ENCODE measurements around the gene RNF222. TPM values are rescaled to one million over a fixed set of nuclear protein-coding genes. Genes with fewer than 3 reads are reported as not detected.
"Not testable (repeated sequence)": the region's sequence is repeated elsewhere in the genome, so short reads cannot be mapped to it uniquely, and the experiment has no call there.

Gene RNF222
- total RNA-seq, 1 donor from 2014 or later, result not detected

DNA sequence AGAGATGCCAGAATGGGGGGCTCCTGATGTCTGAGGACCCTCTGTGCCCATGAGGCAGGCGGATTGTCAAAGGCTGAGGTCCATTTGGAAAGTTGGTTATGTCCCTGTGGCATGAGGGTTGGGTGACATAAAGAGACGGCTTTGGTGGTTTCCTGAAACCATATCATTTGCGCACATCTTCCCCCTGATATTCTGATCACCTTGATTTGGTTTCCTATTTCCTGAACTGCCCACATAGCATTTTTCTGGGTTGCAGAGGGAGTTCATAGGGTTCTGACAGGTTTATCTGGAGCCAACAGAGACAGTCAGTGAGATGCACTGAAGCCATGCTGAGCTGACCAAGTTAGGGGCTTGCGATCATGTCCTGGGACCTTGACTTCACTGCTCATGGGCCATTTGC lies 15.7 kb upstream of the RNF222 start:
- no peak for DNase-seq (ENCODE audit: low spot score in 2 of 2)
- no peak for FAIRE-seq

DNA sequence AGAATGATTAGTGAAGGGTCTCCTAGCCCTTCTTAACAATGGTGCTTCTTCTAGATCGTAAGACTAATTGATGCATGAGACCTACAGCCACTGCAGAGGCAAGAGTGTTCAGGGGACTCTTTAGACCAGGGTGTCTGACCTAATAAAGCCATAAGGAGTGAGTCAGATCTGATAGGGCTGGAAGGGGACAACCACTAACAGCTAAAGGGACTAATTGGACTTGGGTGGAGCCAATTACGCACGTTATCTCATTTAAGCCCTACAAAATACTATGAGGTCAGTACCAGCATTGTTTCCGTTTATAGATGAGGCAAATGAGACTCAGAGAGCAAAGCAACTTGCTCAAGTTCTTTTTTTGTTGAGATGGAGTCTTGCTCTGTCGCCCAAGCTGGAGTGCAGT lies 14.5 kb upstream of the RNF222 start:
- FAIRE-seq (no peak), DNase-seq (ENCODE audit: low spot score in 2 of 2) (no peak)

DNA sequence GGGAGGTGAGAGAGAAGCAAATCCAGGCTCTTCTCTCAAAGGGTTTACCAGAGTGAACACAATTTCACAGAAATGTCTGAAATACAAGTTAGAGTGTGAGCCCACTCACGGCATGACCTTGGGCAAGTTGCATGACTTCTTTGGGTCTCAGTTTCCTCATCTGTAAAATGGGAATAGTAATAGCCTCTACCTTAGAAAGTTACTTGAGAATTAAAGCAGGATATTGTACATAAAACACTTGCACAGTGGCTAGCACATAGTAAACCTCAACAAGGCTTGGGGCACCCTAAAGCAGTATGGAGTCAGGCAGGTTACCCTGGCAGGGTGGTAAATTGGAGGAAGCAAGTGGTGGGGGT lies 13.2 kb upstream of the RNF222 start:
- no peak for DNase-seq (ENCODE audit: low spot score in 2 of 2)
- no peak for FAIRE-seq

DNA sequence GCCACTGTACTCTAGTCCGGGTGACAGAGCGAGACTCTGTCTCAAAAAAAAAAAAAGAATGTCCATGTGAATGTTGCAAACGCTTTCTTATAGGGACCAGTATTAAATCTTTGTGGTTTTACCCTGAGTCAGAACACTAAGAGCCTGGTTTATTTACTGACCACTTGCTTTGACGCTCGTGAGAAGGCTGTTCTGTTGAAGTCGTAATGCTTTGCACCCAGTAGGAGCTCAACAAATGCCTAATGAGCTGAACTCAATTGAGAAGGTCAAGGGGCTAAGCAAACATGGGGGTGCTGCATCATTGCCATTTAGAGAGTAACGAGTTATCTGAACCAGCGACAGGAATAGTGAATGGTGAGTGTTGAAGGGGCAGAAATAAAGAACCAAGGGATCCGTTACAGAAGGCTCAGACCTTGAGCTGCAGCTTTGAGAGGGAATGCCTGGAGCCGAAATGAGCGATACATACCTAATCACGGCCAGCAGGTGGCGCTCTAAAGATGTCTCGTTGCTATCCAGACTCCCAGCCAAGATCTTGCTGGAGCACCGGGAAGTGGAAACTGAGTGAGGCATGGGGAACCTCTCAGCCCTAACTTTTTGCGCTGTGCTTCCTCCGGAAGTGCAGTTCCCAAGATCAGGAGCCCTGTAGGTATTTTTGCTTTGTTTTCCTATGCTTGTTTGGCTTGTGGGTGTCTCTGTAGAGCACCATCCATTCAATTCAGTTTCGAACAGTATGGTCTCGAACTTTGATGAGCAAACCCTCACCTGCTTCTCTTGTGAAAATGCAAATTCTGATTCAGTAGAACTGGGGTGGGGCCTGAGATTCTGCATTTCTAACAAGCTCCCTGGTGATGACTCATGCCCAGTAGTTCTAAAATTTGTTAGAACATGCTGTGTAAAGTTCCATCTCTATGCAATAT lies 12.6 kb upstream of the RNF222 start:
- FAIRE-seq (no peak), DNase-seq (ENCODE audit: low spot score in 2 of 2) (peak; percentile 49 to 71)

DNA sequence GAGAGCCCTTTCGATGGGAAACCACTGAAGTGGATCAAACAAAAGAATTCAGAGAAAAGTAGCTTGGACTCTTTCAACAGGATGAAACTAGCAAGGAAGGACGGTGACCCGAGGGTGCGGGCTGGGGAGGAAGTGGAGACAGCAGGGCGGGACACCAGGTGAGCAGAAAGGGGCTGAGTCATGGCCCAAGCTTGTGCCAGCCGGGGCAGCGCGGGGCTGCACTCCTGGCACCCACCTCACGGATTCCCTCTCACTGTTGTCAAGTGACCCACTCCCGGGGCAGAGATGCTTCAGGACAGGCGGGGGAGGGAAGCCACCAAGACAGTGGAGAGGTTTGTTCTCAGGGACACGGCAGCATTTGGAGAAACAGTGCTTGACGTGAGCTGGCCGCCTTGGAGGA lies 10.7 kb upstream of the RNF222 start:
- no peak for DNase-seq (ENCODE audit: low spot score in 2 of 2)
- no peak for FAIRE-seq

DNA sequence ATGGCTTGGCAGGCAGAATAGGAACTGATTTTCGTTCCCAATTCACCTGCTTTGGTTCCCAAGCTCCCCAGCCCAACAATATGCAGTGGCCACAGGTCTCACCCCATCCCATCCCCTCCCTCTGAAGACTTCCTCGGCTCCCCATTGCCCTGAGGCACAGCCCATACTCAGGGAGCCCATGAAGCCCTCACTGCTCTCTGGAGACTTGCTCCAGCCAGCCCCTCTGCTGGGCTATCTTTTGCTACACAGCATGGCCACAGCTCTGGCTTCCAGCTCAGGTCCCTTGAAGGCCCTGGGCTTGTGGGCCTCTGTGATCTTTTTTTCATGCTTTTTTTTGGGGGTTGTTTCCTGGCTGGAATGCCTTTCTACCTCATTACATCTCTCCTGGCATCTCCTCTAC lies 8.5 kb upstream of the RNF222 start:
- DNase-seq (ENCODE audit: low spot score in 2 of 2), result no peak
- FAIRE-seq, result no peak

DNA sequence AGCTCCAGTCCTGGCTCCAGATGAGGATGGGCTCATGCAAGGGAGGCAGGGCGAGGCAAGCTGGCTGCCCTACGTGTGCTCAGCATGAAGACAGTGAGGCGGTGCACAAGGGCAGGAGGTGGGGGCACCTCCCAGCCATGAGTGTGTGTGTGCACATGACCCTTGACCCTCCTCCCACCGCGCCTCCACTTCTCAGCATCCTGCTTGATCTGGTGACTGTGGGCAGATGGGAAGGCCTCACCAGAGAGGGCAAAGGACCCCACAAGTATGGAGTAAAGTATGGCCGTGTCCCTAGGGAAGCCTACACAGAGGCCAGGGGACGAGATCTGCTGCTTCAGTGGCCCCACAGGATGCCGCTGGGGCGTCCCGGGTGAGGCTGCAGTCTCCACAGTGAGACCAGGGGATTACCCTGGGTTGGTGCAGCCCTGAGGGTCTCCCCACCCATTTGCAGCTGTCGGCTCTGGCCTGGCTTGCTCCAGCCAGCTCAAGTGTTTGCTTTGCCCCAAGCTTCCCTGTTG lies 7.9 kb upstream of the RNF222 start:
- DNase-seq (ENCODE audit: low spot score in 2 of 2) (no peak), FAIRE-seq (no peak)

DNA sequence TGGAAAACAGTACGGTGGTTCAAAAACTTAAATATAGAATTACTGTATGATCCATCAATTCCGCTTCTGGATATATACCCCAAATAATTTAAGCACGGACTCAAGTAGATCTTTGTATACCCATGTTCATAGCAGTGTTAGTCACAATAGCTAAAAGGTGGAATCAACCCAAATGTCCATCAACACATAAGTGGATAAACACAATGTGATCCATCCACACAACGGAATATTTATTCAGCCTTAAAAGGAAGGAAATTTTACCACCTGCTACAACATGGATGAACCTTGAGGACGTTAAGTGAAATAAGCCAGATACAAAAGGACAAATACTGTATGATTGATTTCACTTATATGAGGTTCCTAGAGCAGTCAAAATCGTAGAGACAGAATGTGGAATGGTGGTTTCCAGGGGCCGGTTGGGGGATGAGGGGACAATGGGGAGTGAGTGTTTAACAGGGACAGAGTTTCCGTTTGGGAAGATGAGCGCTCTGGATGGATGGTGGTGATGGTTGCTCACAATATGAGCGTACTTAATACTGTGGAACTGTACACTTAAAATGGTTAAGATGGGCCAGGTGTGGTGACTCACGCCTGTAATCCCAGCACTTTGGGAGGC lies 5.4 kb upstream of the RNF222 start:
- DNase-seq (ENCODE audit: low spot score in 2 of 2) (no peak), FAIRE-seq (no peak)

DNA sequence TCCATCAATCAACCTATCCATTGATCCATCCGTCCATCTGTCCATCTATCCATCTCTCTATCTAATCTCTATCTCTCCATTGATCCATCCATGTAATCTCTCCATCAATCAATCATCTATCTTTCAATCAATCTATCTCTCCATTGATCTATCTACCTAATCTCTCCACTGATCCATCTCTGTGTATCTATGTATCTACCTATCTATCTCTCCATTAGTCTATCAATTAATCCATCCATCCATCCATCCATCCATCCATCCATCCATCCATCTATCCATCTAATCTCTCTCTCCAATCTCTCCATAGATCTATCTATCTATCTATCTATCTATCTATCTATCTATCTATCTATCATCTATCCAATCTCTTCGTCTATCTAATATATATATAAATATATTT lies 3.5 kb upstream of the RNF222 start:
- no peak for DNase-seq (ENCODE audit: low spot score in 2 of 2)
- no peak for FAIRE-seq

DNA sequence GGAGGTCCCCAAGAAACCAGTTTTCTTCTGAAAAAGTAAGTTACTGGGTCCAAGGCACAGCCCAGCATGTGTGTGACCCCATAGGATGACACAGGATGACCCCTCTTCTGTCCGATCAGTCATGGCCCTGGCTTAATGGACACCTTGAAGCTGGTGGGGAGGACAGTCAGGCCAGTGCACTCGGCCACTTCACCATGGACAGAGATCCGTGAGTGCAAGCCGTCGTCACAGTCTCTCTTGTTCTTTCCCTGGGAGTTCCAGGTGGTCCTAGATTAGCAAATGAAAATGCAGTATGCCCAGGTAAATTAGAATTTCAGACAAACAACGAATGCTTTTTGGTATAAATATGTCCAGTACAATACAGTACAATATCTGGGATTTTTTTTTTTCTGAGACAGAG lies 1.4 kb upstream of the RNF222 start:
- DNase-seq (ENCODE audit: low spot score in 2 of 2), result no peak
- no peak for FAIRE-seq

DNA sequence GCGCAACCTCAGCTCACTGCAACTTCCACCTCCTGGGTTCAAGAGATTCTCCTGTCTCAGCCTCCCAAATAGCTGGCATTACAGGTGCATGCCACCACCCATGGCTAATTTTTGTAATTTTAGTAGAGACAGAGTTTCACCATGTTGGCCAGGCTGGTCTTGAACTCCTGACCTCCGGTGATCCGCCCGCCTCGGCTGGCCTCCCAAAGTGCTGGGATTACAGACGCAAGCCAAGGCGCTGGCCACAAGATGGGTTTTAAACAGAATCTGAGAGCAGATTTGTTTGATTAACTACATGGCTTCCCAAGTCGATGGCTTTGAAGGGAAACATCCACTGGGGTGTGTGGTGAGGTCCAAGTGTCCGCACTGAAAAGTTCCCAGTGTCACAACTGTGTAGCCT lies 3.1 kb downstream of the RNF222 start:
- not testable (repeated sequence) for DNase-seq (ENCODE audit: low spot score in 2 of 2); FAIRE-seq

DNA sequence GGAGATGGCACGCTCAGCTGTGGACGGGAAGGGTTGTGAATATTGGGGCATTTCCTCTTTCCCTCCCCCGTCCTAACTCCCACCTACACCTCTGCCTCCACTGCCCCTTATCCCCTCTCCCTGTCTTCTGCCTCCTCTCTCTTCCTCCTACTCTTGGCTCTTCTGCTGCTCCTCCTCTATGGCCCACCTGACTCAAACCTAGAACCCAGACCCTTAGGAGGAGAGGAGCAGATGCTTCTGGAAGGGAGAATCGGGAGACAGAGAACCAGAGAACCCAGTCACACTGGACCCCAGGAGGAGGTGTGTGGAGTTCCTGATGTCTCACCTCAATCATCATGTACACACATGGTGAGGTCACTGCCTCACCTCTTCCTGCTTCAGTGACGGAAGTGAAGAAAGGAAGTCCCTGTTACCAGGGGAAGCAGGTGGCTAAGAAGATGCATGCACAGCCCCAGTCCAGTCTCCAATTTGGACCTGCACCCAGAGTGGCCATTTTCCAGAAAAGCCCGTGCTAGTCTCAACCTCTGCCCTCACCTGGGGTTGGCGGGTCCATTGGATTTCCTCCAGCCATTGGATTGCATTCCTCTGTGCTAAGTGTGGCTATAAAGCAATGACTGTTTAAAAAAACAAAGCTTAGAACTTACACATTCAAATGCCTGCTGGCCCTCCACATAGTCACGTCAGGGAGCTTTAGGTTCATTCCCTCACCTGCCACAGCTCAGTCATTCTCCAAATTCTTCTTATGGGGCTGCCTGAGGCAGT lies 4.0 kb downstream of the RNF222 start:
- FAIRE-seq, result no peak

DNA sequence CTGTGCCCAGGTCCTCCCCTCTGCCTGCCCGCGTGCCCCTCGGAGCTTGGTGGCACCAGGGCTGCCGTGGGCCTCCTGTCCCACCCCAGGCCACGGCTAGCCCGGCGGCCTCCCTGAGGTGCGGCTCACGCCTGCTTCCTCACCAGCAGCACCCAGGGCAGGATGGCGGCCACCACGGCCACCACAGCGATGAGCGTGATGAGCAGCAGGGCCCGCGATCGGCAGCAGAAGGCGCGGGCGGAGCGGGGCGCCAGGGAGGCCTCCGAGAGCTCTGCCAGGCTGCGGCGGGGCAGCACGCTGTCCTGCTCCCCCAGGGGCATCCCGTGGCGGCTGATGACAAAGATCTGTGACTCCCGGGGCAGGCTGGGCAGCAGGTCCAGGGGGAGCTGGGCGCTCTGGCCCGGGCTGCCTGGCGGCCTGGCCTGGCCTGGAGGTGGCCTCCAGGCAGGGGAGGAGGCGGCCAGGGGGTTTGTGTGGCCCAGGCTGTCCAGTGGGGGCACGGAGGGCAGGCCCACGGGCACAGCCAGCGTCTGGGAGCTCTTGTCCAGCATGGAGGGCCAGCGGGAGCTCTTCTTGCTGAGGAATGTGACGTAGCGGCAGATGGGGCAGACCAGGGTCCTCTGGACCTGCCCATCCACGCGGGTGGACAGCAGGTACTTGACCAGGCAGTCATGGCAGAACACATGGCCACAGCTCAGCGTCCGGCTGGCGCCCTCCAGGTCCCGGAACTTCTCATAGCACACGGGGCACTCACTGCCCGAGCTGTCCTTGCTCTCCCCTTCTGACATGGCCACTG lies 4.8 kb downstream of the RNF222 start:
- no peak for DNase-seq (ENCODE audit: low spot score in 2 of 2)
- FAIRE-seq, result no peak

More for the DNA sequence above, 4.0 kb downstream of the RNF222 start:
- DNase-seq (ENCODE audit: low spot score in 2 of 2), result no peak

DNA sequence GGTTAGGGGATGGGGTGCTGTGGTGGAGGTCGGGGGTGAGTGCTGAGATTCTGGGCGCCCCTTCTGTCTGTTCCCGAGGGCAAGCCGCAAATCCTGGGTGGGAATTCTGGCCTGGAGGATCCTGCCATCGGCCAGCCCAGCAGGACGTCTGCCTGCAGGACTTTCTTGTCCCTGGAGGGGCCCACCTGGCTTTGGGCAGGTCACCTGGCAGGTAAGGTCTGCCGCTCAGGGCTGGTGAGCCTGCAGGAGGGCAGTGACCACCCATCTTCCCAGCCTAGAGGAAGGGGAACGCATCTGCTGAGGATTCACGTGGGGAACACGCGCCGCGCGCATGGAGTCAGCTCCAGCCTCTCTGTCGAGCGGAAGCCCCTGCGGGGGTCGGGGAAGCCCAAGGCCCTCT lies 5.4 kb downstream of the RNF222 start:
- no peak for FAIRE-seq

DNA sequence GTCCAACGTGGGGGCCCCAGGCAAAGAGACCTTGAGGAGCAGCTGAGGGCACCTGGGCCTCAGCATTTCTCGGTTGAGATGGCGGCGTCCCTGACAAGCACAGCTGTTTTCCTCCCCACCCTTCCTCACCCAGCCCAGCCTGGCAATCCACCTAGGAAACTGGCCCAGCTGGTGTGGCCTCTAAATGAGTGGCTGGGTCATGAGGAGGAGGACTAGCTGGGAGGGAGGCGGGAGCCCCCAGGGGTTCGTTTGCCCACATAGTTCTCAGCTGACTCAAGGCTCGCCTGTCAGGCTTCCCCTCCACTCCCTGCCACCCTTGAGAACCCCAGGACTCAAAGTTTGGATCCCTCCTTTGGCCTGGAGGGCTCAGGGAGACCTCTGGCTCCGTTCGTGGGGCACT lies 5.9 kb downstream of the RNF222 start:
- FAIRE-seq, result no peak
- no peak for DNase-seq (ENCODE audit: low spot score in 2 of 2)

More for the DNA sequence above, 5.4 kb downstream of the RNF222 start:
- DNase-seq (ENCODE audit: low spot score in 2 of 2), result no peak

DNA sequence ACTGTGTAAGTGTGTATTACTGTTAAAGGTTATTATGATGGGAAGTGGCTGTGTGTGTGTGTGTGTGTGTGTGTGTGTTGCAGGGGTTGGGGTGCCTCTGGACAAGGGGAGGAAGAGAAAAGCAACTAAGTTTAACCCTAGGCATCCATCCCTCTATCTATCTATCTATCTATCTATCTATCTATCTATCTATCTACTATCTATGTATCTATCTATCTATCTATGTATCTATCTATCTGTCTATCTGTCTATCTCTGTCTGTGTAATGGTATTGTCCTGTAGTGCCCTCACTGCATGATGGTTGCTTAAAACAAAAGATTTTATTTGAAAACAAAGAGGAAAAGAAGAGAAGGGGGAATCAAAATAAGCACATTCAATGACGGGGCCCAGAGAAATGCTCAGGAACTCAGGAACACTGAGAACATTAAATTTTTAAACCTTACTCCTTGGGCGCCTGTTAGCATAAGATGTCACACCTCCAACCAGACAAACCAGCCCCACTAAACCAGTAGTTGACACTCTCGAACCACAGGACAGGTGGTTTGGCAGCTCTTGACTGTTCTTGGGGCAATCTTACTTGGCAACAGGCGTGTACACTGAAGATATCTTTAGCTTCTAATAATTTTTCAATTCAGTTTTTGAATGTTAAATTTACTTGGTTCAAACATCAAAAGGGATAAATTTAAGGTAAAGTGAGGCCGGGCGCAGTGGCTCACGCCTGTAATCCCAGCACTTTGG lies 9.5 kb downstream of the RNF222 start:
- DNase-seq (ENCODE audit: low spot score in 2 of 2) (no peak), FAIRE-seq (no peak)

DNA sequence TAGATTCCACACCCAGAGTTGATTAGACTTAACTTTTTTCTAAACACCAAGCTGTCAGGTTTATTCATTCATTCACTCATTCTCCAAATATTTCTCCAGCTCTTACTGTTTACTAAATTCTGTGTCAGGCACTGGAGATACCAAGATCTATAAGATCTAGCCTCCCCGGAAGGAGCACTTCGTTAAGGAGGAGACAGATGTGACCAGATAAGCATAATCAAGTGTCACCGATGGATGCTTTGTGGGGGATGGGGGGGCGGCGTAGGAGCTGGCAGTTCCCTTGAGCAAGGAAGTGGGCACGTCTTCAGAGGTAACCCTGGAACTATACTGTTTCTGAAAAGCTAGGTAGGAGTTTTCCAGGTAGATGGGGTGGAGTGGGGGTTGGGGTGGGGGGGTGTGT lies 10.8 kb downstream of the RNF222 start:
- DNase-seq (ENCODE audit: low spot score in 2 of 2) (no peak), FAIRE-seq (no peak)

DNA sequence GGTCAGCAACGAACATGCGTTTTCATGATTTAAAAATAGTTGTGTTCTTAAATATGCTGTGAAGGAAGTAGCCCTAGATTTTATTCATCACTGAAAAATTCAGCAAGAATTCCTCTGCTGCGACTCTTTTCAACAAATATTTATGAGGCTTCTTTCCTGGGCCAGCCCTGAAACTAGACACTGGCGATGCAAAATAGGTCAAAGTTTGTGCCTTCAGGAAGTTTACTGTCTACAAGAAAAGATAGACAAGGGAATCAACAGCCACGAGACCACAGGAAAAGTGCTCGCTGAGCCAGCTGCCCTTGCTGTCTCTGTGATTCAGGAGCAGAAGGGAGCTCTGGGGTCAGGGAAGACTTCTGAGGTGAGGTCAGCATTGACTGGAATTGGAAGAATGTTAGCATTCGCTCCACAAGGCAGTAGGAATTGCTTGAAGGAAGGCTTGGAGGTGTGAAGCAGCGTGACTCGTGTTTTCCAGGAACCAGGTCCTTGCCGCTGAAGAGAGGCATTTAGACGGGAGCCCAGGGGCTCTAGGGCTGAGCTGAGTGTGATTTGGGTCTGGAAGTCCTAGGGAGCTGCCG lies 12.7 kb downstream of the RNF222 start:
- no peak for DNase-seq (ENCODE audit: low spot score in 2 of 2)

DNA sequence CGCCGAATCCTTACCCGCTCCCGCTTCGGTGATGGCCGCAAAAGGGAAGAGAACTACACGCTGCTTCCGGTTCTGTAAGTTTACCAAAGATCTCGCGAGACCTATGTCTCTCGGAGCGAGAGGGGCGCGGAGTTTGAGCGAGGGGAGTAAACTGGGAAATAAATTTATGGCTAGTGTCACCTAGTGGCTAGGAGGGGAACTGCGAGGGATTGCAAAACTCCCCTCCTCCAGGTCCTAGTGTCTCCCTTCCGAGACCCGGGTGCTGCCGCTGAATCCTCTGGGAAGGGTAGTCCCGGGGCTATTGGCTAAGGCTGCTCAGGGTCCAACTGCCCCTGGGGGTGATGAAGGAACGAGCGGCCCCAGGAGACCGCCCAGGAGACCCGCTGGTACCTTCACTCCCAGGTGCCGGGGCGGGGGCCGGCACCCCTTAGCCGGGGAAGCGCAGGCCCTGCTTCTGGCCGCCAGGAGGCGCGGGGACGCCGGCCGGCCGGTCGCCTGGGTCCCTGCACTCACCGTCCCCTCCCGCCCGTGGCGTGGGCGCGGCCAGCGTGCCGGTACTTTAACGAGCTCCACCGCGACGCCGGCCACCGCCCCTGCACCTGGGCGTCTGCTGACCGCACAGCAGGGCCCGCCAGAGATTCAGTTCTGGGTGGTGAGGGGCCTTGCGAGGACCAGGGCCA lies 14.3 kb downstream of the RNF222 start, which contains the start of gene RPL26:
Gene RPL26 (minus strand): TSS at position 51 of the 680 bp plus-strand sequence. CDS start 883 bp downstream, outside the sequence.
- no peak for FAIRE-seq
- DNase-seq (ENCODE audit: low spot score in 2 of 2), result peak; percentile 92

More for the DNA sequence above, 12.7 kb downstream of the RNF222 start:
- no peak for FAIRE-seq

Data from frontal cortex (tissue), 4 donors.